GM18517 (cell line): Measurements from ENCODE around the gene RSPO3.

ENCODE experiments used
- ATAC-seq: cut with Tn5 transposase; IDR thresholded peaks from one replicate; pipeline ENCODE4 v1.9.1; 2021; ENCODE audit warnings: mild to moderate bottlenecking, moderate library complexity; ENCODE audit not compliant: unreplicated experiment

RSPO3 gene

DNA sequence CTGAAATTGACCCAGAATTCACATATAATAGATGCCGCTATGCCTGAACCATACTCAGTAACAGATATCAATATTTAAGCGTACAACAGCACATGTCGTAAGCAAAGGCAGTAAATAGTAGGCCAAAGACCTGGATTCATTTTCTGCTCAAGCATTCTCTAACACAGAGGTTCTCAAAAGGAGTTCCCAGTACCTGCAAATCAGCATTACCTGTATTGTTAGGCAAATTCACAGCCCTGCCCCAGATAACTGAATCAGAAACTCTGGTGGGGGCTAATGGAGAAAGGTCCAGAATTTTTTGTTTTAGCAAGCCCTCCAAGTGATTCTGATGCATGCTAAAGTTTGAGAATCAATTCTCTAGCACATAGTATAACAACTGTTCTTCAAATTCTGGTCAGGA, 36.0 kb downstream of the RSPO3 start:
- no peak for ATAC-seq

DNA sequence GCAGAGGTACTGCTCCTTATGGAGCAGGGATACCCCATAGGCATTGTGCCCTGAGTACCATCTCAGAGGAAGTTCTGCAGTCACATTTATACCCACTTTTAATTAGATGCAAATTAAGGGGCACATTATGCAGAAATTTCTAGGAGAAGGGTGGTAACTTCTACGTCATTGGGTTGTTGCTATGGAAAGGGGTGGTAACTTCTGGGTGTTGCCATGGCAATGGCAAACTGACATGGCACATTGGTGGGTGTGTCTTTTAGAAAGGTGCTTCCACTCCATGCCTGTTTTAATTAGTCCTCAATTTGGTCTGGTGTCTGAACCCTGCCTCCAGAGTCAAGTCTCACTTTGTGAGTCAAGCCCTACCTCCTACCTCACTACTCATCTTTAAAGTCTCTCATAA, 42.0 kb downstream of the RSPO3 start:
- no peak for ATAC-seq

DNA sequence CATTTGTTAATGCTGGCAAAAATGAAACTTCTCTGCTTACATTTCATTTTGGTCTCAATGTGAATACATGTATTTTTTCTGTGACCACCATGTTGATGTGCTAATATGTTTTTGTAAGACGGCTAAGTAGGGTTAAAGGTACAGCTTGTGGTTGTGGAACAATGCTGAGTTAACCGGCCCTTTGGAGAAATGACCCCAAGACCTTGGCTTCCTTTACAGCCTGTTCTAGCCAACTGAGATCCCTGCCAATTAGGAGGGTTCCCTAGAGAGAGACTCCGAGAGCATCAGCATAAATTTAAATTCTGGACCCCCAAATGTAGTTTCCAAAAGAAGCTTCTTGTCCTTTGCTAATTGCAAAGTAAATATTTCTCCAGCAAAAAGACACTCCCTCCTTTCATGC, 44.4 kb downstream of the RSPO3 start:
- no peak for ATAC-seq

DNA sequence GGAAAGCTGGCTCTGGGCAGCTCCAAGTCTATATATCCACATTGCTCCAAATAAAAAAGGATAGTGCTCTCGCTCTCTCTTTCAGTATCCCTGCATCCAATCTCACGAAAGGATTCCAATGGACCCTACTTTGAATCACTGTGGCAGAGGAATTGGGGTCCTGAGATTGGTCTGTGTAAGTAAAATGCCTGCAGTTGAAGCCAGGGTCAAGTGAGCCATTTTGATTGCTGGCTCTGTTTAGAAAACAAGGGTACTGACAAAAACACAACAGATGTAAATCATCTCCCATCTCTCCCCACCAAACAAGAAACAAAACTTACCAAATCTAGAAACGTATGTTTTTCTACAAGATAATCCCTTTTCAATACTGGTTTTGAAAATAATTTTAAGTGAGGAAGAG, 45.6 kb downstream of the RSPO3 start:
- no peak for ATAC-seq

DNA sequence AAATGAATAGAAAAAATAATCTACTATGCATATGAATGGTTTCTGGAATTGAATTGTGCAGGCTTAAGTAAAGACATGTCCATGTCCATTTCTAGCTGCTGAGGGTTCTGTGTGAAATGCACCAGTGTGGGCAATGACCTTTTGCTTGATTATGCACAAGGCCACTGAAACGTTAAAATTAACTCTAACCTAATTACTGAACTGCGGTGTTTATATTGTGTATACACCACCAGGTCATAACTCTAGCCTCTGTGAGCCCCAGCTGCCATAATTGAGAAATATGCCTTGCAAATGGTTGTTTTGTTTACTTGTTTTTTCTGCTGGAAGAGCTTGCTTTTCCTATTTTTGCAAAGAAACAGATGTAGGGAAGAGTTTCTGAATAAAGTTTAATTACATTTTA, 46.1 kb downstream of the RSPO3 start:
- no peak for ATAC-seq

GRCh38 chr6:127173156-127173940, 54.9 kb downstream of the RSPO3 start:
- ATAC-seq, result no peak

DNA sequence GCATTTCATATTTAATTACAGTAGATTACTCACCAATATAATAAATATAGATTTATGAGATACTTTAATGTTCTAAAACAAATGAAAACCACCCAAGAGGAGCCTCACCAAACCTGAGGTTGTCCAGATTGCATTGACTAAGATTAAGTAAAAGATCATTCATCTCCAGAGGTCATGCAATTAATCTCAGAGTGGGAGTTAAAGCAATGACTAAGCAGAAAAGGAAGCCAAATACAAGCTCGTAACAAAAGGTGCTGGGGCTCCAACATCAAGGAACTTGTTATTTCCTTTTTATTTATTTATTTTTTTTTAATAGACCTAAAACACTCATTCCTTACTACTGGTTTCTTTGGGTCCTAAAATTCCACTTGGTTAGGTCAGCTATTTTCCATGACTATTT, 57.7 kb downstream of the RSPO3 start:
- ATAC-seq, result no peak

DNA sequence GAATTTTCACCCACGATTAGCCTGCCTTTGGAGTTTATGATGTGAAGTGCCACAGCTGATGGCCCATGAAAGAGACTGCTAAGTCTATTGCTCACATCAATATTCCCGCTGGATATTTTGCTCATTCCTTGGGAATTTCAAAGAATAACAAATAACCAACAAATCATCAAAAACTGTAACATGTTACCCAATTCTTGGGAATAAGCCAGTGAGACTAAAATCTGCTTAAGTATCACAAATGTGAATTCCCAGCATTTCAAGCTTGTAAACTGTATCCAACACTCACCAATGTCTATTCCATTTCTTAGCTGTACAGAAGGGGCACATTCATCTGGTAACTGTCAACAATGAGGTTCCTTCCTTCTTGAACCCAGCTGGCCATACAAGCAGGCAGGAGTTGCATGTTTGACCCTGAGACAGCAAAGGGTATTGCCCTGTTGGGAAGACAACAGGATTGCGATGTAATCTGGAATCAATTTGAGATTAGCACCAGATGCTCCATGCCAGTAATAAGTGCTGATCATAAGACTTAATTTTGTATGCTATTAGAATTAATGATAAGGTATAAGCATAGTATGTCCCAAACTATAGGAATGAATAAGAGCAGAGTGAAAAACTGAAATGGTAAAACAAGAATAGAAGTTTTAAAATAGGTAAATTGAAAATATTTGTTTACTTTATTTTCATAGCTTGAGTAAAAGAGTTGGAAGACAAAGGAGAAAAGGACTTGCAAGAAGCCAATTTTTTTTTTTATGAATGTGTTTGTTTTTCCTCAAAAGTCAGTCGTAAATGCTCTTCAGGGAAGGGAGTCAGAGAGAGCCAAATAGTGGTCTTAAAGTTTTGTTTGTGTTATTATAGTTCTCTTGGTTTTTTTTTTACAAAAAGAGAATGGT, 58.8 kb downstream of the RSPO3 start:
- no peak for ATAC-seq

DNA sequence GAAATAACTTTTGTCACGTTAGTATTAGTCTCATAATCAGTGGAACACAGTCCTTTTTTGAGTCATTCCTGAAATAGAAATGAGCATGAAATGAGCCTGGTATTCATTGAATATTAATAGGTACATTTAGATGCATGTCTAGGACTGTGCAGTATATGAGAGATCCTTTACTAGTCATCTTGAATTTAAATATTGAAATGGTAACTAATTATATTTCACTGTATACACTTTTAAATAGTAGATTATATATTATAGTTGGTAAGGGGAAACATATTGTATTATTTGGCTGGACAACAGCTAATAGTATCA, 59.4 kb downstream of the RSPO3 start:
- no peak for ATAC-seq

- ATAC-seq, result no peak
Measured at GRCh38 chr6:127178746-127179145, 60.3 kb downstream of the RSPO3 start.

DNA sequence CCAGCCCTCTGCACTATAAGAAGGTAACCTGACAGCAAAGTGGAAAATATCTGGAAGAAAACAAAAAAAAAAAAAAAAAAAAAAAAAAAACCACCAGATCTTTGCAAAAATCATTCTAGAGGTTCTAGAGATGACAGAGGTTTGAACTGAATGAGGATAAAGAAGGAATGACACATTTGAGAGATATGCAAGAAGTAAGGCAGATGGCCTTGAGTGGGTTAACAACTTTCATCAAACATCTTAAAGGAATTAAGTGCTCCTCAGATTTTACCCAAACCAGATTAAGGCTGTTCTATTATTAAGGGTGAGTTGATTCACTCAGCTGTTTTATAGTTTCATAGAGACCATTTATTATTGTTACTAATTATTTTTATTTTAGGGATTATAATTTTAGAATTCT, 62.0 kb downstream of the RSPO3 start:
- no peak for ATAC-seq

DNA sequence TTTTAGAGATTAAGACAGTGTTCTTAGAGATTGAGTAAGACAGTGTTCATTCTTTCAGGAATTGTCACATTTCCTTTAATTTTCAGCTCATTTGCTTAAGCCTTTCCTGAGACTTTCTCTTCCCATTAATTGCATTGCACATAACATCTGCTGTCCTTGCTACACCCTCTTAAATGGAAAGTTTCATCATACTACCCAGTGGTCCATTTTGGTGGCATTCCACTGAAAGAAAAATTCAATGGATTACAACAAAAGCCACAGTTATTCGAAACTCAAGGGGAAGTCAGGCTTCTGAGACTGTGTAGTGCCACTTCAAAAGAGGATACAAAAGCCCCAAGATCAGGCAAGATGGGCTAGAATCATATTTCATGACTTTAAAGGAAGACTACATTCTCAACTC, 64.0 kb downstream of the RSPO3 start:
- no peak for ATAC-seq

GRCh38 chr6:127185437-127185995, 67.0 kb downstream of the RSPO3 start:
- no peak for ATAC-seq

DNA sequence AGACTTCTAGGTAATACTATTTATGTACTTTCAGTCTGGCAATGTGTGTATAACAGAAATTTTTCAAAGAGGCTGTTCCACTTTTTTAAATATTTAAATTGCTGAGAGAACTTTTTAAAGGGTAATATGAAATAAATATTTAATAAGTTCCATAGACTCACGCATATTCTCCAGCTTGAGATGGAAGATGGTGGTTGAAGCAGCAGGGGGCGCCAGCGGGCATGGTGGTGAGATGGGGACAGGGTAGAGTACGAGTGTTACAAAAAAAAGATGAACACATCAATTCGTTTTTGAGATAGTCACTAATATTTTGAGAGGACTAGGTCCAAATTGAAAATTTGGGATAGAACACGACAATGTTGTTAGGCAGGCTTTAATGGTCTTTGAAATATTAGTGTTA, 68.4 kb downstream of the RSPO3 start:
- peak; percentile 61 for ATAC-seq

DNA sequence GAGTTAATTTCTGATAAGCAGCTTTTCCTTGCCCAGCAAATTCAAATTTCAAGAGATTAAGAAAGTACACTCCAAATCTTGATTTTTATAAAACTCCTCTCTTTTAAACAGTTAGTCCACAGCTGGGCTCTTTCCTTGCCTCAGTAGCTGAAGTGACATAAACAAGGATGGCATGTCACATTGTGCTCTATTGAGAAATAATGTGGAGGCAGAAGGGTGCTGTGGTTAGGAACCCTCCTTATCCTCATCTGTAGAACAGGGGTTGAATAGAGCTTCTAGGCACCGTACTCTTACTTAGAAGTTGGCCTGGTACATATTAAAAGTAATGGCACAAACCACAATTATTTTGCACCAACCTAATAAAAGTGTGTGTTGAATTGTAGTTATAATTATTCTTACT, 70.3 kb downstream of the RSPO3 start:
- no peak for ATAC-seq

GRCh38 chr6:127190552-127190951, 72.1 kb downstream of the RSPO3 start:
- no peak for ATAC-seq

- no peak for ATAC-seq
Measured at GRCh38 chr6:127191716-127192115, 73.2 kb downstream of the RSPO3 start.

DNA sequence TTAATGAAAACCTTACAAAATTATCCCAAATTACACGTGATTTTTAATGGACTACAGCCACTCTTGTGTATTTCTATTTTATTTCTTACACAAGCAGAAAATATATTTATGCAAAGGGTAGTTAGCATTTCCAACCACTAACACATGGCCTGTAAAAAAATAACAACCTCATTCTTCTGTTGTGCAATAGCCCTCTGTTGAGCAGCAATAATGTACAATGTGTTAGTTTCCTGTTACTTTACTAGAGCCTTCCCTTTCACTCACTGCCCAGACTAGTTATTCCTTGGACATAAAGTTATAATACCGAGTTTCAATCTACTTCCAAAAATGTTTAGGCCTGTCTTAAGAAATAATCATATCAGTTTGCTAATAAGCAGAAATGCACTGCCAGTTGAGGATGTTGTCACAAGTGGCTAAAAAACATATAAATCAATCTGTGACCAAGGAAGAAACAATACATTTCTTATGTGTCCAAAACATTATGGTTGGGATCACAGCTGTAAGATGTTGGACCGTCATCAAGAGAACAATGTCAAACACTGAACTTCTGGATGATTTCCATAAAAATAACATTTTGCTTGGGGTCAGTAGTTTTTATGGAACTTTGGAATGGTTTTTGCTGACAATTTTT, 74.6 kb downstream of the RSPO3 start:
- ATAC-seq, result no peak

DNA sequence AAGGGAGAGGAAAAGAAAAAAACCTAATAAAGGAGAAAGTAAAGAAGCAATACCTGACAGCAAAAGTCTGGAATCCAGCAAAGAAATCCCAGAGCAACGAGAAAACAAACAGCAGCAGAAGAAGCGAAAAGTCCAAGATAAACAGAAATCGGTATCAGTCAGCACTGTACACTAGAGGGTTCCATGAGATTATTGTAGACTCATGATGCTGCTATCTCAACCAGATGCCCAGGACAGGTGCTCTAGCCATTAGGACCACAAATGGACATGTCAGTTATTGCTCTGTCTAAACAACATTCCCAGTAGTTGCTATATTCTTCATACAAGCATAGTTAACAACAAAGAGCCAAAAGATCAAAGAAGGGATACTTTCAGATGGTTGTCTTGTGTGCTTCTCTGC, 77.4 kb downstream of the RSPO3 start:
- ATAC-seq, result no peak

- ATAC-seq, result no peak
Measured at GRCh38 chr6:127198549-127198948, 80.1 kb downstream of the RSPO3 start.

DNA sequence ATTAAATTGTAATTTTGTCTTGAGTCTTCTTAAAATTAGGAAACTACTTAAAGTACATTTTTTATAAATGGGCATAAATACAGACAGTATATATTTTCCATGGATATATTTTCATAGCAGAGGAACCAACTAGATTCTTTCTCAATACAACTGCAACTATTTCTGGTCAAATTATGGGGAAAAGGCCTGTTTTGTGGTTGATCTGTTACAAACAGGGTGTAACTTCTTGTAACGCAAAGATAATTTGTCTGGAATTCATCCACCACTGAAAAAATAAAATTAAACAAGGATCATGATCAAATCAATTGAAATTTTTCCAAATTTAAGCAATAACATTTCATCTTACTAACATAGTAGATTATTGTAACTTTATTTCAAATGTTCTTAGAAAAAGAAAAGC, 81.0 kb downstream of the RSPO3 start:
- ATAC-seq, result no peak

DNA sequence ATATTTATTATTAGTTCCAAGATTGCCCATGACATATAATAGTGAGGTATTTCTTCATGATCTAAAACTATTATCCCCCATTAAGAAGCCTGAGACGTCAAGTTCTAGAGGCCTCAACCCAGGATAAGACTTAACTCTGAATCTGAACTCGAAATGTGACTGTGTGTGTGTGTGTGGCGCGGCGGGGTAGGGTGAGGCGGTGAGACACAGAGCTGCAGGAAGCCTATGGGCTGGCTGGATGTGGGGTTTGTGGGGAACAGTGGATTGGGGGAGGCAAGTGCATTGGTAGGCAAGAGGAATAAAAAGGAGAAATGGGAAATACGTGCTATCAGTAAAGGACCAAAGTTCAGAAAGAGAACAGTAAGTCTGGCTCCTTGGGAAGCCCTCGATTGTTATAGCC, 81.6 kb downstream of the RSPO3 start:
- no peak for ATAC-seq
